ENCODE data around the gene TBK1. TPM values are rescaled to one million over a fixed set of nuclear protein-coding genes. Genes with fewer than 3 reads are reported as not detected.

Gene TBK1
- total RNA-seq, 6 donors from 2014 or later, result 12.9 to 49.0 (median 16.7) TPM

DNA sequence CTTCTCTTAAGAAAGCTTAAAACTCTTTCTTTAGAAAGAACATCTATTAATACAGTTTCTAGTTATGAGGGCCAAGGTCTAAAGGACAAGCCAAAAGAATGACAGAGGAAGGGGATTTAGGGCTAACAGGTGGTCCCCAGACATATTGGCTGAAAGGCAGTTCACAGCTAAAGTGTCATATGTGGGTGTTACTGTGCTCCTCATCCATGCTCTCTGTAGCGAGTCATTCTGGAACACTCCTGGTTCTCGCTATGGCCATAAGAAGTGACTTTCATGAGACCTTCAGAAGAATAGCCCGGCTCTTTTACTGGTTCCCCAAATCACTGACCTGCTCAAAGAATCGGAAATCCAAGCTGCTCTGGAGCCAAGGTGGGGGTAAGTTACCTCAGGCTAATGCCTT, 55.0 kb downstream of the TBK1 start:
- Histone ChIP-seq H3K4me3 (no peak overlapping the region), H3K9me3 (no peaks in the 10 kb centered on the region), H3K36me3 (peaks cover 0 to 2% (median 0%) of the 10 kb centered on the region in 4 donors), H3K27ac (no peak overlapping the region), H3K27me3 (no peaks in the 10 kb centered on the region), H3K4me1 (no peaks in the 10 kb centered on the region)
- WGBS, 2 donors, result 90 to 92% methylated on average over 4 of the region's 4 CpGs
- DNase-seq, result no peak
- no peak for TF ChIP-seq EP300 (IDR thresholded peaks at IDR 0.05)
- no peak for TF ChIP-seq POLR2AphosphoS5 (IDR thresholded peaks at IDR 0.05)
- TF ChIP-seq POLR2A (IDR thresholded peaks at IDR 0.05), result no peak
- TF ChIP-seq, protein P1, sequence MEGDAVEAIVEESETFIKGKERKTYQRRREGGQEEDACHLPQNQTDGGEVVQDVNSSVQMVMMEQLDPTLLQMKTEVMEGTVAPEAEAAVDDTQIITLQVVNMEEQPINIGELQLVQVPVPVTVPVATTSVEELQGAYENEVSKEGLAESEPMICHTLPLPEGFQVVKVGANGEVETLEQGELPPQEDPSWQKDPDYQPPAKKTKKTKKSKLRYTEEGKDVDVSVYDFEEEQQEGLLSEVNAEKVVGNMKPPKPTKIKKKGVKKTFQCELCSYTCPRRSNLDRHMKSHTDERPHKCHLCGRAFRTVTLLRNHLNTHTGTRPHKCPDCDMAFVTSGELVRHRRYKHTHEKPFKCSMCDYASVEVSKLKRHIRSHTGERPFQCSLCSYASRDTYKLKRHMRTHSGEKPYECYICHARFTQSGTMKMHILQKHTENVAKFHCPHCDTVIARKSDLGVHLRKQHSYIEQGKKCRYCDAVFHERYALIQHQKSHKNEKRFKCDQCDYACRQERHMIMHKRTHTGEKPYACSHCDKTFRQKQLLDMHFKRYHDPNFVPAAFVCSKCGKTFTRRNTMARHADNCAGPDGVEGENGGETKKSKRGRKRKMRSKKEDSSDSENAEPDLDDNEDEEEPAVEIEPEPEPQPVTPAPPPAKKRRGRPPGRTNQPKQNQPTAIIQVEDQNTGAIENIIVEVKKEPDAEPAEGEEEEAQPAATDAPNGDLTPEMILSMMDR (IDR thresholded peaks at IDR 0.05), result no peak
- ATAC-seq (ENCODE audit: low FRiP score in 2 of 2), result no peak

GRCh38 chr12:64510667-64511066, 58.7 kb downstream of the TBK1 start:
- Histone ChIP-seq H3K27me3 (no peaks in the 10 kb centered on the region), H3K4me1 (no peaks in the 10 kb centered on the region), H3K27ac (no peak overlapping the region), H3K9me3 (no peaks in the 10 kb centered on the region), H3K36me3 (no peaks in the 10 kb centered on the region), H3K4me3 (no peak overlapping the region)
- DNase-seq (no peak), ATAC-seq (ENCODE audit: low FRiP score in 2 of 2) (no peak)
- 74 to 78% methylated on average over 1 of the region's 1 CpG for WGBS, 2 donors
- TF ChIP-seq EP300 (IDR thresholded peaks at IDR 0.05) (no peak), POLR2A (IDR thresholded peaks at IDR 0.05) (no peak), POLR2AphosphoS5 (IDR thresholded peaks at IDR 0.05) (no peak)
- TF ChIP-seq, protein P1 (IDR thresholded peaks at IDR 0.05), result no peak

GRCh38 chr12:64518396-64518795, 66.5 kb downstream of the TBK1 start:
- no peak for ATAC-seq (ENCODE audit: low FRiP score in 2 of 2)
- Histone ChIP-seq H3K27me3 (no peaks in the 10 kb centered on the region), H3K4me1 (no peaks in the 10 kb centered on the region), H3K9me3 (no peaks in the 10 kb centered on the region), H3K27ac (no peak overlapping the region), H3K4me3 (no peak overlapping the region), H3K36me3 (no peaks in the 10 kb centered on the region)
- whole genome bisulfite sequencing, 2 donors, result 89 to 95% methylated on average over 5 of the region's 5 CpGs
- DNase-seq, result no peak
- TF ChIP-seq POLR2AphosphoS5 (IDR thresholded peaks at IDR 0.05) (no peak), POLR2A (IDR thresholded peaks at IDR 0.05) (no peak), EP300 (IDR thresholded peaks at IDR 0.05) (no peak)
- TF ChIP-seq, protein P1 (IDR thresholded peaks at IDR 0.05), result no peak

GRCh38 chr12:64521833-64522232, 69.9 kb downstream of the TBK1 start:
- WGBS, 2 donors, result 76 to 83% methylated on average over 3 of the region's 3 CpGs
- H3K4me1 ChIP-seq, result no peaks in the 10 kb centered on the region
- DNase-seq (no peak), ATAC-seq (ENCODE audit: low FRiP score in 2 of 2) (no peak)
- no peaks in the 10 kb centered on the region for H3K36me3 ChIP-seq
- no peaks in the 10 kb centered on the region for H3K27me3 ChIP-seq
- no peaks in the 10 kb centered on the region for H3K9me3 ChIP-seq
- no peak overlapping the region for H3K27ac ChIP-seq
- no peak for TF ChIP-seq POLR2A (IDR thresholded peaks at IDR 0.05)
- TF ChIP-seq, protein P1 (IDR thresholded peaks at IDR 0.05), result no peak
- TF ChIP-seq POLR2AphosphoS5 (IDR thresholded peaks at IDR 0.05), result no peak
- no peak for TF ChIP-seq EP300 (IDR thresholded peaks at IDR 0.05)
- H3K4me3 ChIP-seq, result no peak overlapping the region

- no peaks in the 10 kb centered on the region for H3K27me3 ChIP-seq
- H3K4me1 ChIP-seq, result no peaks in the 10 kb centered on the region
- no peaks in the 10 kb centered on the region for H3K9me3 ChIP-seq
- WGBS, 2 donors, result 37 to 44% methylated on average over 5 of the region's 5 CpGs
- no peak overlapping the region for H3K4me3 ChIP-seq
- H3K27ac ChIP-seq, result no peak overlapping the region
- H3K36me3 ChIP-seq, result no peaks in the 10 kb centered on the region
- DNase-seq (no peak), ATAC-seq (ENCODE audit: low FRiP score in 2 of 2) (no peak)
- TF ChIP-seq POLR2AphosphoS5 (IDR thresholded peaks at IDR 0.05) (no peak), POLR2A (IDR thresholded peaks at IDR 0.05) (no peak), EP300 (IDR thresholded peaks at IDR 0.05) (no peak)
- TF ChIP-seq, protein P1 (IDR thresholded peaks at IDR 0.05), result no peak
Measured at GRCh38 chr12:64522316-64522715, 70.4 kb downstream of the TBK1 start.

Measured in upper lobe of left lung (tissue), 6 donors.